HepG2 (cell line): ENCODE results near the gene RIN3. TPM values are rescaled to one million over a fixed set of nuclear protein-coding genes. Genes with fewer than 3 reads are reported as not detected.
A peak's percentile ranks its signal among the peaks of the same experiment; 100 is the strongest.

Experiments used
- AGO1 ChIP-seq: fragments of 200-400 bp; formaldehyde crosslinking; IDR thresholded peaks from 2 replicates; pipeline ENCODE4 v1.6.1; 2017; ENCODE audit warnings: mild to moderate bottlenecking, low read depth, low read length, moderate library complexity; ENCODE audit not compliant: poor library complexity, severe bottlenecking
- ATF7 ChIP-seq, 2 experiments: fragments of 450-650 bp in 1 of 2; sonication (generic) in 1 of 2; formaldehyde crosslinking in 1 of 2; IDR thresholded peaks; 2 replicates each; pipeline versions ENCODE4 v1.4.0 to v1.6.1; 2016 to 2020; ENCODE audit warnings: antibody characterized with exemption in 1 of 2, mild to moderate bottlenecking in 1 of 2, missing genetic modification reagents in 1 of 2
- E2F5 ChIP-seq: sonication (generic); formaldehyde crosslinking; conservative IDR thresholded peaks from 2 replicates; pipeline ENCODE4 v1.4.0; 2020; ENCODE audit warnings: missing genetic modification reagents
- KDM4B ChIP-seq: sonication (generic); formaldehyde crosslinking; IDR thresholded peaks from 2 replicates; pipeline ENCODE4 v1.4.0; 2020; ENCODE audit warnings: missing genetic modification reagents
- MAZ ChIP-seq, 2 experiments: sonication (generic) in 1 of 2; formaldehyde crosslinking in 1 of 2; IDR thresholded peaks; 2 replicates each; pipeline versions ENCODE4 v1.5.0 to v1.6.1; 2012 to 2020; ENCODE audit warnings: low read depth in 2 of 2, mild to moderate bottlenecking in 2 of 2, borderline replicate concordance in 1 of 2, improper control_type of control experiment in 1 of 2, low read length in 1 of 2, missing genetic modification reagents in 1 of 2, moderate library complexity in 1 of 2
- MIXL1 ChIP-seq: IDR thresholded peaks from 2 replicates; pipeline ENCODE4 v1.6.1; 2016
- MYC ChIP-seq: sonication (generic); formaldehyde crosslinking; IDR thresholded peaks from 2 replicates; pipeline ENCODE4 v1.9.0; 2021; ENCODE audit warnings: missing genetic modification reagents, borderline replicate concordance
- PITX1 ChIP-seq: sonication (generic); formaldehyde crosslinking; IDR thresholded peaks from 2 replicates; pipeline ENCODE4 v1.5.1; 2020; ENCODE audit warnings: mild to moderate bottlenecking, missing genetic modification reagents
- SMC3 ChIP-seq: IDR thresholded peaks from 2 replicates; pipeline ENCODE4 v1.6.1; 2011; ENCODE audit warnings: low read length, improper control_type of control experiment
- SOX13 ChIP-seq, 3 experiments: fragments of 450-650 bp in 1 of 3; sonication (generic) in 1 of 3; formaldehyde crosslinking in 1 of 3; IDR thresholded peaks in 2 of 3; conservative IDR thresholded peaks in 1 of 3; 2 replicates each; pipeline versions ENCODE4 v1.5.0 to v1.6.1; 2016 to 2020; ENCODE audit warnings: antibody characterized with exemption in 1 of 3, mild to moderate bottlenecking in 1 of 3, missing compliant biosample characterization in 1 of 3, missing genetic modification reagents in 1 of 3, moderate library complexity in 1 of 3
- SPEN ChIP-seq: sonication (generic); formaldehyde crosslinking; IDR thresholded peaks from 2 replicates; pipeline ENCODE4 v1.5.1; 2020; ENCODE audit warnings: low read depth, mild to moderate bottlenecking, missing genetic modification reagents
- THYN1 ChIP-seq: sonication (generic); formaldehyde crosslinking; IDR thresholded peaks from 2 replicates; pipeline ENCODE4 v1.8.1; 2023; ENCODE audit warnings: low read depth, mild to moderate bottlenecking, moderate library complexity, missing genetic modification reagents, borderline replicate concordance
- XBP1 ChIP-seq: sonication (generic); formaldehyde crosslinking; IDR thresholded peaks from 2 replicates; pipeline ENCODE4 v1.5.0; 2020; ENCODE audit warnings: missing genetic modification reagents
- ZNF362 ChIP-seq: sonication (generic); formaldehyde crosslinking; IDR thresholded peaks from 2 replicates; pipeline ENCODE4 v1.4.0; 2020; ENCODE audit warnings: missing genetic modification reagents, mild to moderate bottlenecking, borderline replicate concordance
- polyA plus RNA-seq, 8 experiments: library from polyadenylated mRNA; depleted of rRNA in 3 of 8; stranded (reverse) in 7 of 8; unstranded in 1 of 8; fragments of >200 nt; fragmentation: Illumina TruSeq in 4 of 8; extraction: Trizol in 4 of 8; gene quantifications; 2 replicates each; pipeline versions ENCODE4 v1.2.1 to v1.2.3, GENCODE V29; 2011 to 2016; ENCODE audit warnings: low read depth in 4 of 8, missing spikeins in 1 of 8, mixed read lengths in 1 of 8; ENCODE audit not compliant: insufficient read depth in 1 of 8
- total RNA-seq, 5 experiments: library from RNA; depleted of rRNA; stranded (reverse); fragments of >200 nt; fragmentation: Illumina TruSeq; extraction: Trizol; gene quantifications; 2 replicates each; pipeline ENCODE4 v1.2.3, GENCODE V29; 2016; ENCODE audit warnings: low read depth in 1 of 5
- TF ChIP-seq, protein P1 (sequence below): sonication (generic); formaldehyde crosslinking; IDR thresholded peaks from 2 replicates; pipeline ENCODE4 v1.5.1; 2020; ENCODE audit warnings: mild to moderate bottlenecking, missing genetic modification reagents, moderate library complexity
- TF ChIP-seq, protein P2 (sequence below): sonication (generic); formaldehyde crosslinking; IDR thresholded peaks from 2 replicates; pipeline ENCODE4 v1.4.0; 2020; ENCODE audit warnings: missing genetic modification reagents
- TF ChIP-seq, protein P3 (sequence below): IDR thresholded peaks from 2 replicates; pipeline ENCODE4 v1.6.1; 2016; ENCODE audit warnings: low read depth

RIN3 gene
- total and polyA plus RNA-seq, 2 of the 13 experiments (the other 11 are each of a cell fraction or from before 2014, with no cell fraction given): 2.3 to 3.6 TPM

- TF ChIP-seq, protein P1, sequence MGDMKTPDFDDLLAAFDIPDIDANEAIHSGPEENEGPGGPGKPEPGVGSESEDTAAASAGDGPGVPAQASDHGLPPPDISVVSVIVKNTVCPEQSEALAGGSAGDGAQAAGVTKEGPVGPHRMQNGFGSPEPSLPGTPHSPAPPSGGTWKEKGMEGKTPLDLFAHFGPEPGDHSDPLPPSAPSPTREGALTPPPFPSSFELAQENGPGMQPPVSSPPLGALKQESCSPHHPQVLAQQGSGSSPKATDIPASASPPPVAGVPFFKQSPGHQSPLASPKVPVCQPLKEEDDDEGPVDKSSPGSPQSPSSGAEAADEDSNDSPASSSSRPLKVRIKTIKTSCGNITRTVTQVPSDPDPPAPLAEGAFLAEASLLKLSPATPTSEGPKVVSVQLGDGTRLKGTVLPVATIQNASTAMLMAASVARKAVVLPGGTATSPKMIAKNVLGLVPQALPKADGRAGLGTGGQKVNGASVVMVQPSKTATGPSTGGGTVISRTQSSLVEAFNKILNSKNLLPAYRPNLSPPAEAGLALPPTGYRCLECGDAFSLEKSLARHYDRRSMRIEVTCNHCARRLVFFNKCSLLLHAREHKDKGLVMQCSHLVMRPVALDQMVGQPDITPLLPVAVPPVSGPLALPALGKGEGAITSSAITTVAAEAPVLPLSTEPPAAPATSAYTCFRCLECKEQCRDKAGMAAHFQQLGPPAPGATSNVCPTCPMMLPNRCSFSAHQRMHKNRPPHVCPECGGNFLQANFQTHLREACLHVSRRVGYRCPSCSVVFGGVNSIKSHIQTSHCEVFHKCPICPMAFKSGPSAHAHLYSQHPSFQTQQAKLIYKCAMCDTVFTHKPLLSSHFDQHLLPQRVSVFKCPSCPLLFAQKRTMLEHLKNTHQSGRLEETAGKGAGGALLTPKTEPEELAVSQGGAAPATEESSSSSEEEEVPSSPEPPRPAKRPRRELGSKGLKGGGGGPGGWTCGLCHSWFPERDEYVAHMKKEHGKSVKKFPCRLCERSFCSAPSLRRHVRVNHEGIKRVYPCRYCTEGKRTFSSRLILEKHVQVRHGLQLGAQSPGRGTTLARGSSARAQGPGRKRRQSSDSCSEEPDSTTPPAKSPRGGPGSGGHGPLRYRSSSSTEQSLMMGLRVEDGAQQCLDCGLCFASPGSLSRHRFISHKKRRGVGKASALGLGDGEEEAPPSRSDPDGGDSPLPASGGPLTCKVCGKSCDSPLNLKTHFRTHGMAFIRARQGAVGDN (CRISPR knock-in tag): peak; percentile 55; the same call in 1 of the 2 replicates
- 0 out of 2 replicates have a peak, but pooled peaks have one; percentile 13 for TF ChIP-seq E2F5 (CRISPR knock-in tag)
- peak; percentile 17; the same call in 1 of the 2 replicates for TF ChIP-seq SPEN
- TF ChIP-seq MAZ (IDR thresholded peaks at IDR 0.05; ENCODE audit: borderline replicate concordance, low read depth, low read length): no peak
- no peak for TF ChIP-seq MAZ (CRISPR knock-in tag; IDR thresholded peaks at IDR 0.05; ENCODE audit: low read depth)
- TF ChIP-seq, protein P2, sequence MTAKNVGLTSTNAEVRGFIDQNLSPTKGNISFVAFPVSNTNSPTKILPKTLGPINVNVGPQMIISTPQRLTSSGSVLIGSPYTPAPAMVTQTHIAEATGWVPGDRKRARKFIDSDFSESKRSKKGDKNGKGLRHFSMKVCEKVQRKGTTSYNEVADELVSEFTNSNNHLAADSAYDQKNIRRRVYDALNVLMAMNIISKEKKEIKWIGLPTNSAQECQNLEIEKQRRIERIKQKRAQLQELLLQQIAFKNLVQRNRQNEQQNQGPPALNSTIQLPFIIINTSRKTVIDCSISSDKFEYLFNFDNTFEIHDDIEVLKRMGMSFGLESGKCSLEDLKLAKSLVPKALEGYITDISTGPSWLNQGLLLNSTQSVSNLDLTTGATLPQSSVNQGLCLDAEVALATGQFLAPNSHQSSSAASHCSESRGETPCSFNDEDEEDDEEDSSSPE (CRISPR knock-in tag): 0 out of 2 replicates have a peak, but pooled peaks have one; percentile 32
- TF ChIP-seq KDM4B: 0 out of 2 replicates have a peak, but pooled peaks have one; percentile 43
- TF ChIP-seq MIXL1 (CRISPR knock-in tag): no peak
- TF ChIP-seq, protein P3, sequence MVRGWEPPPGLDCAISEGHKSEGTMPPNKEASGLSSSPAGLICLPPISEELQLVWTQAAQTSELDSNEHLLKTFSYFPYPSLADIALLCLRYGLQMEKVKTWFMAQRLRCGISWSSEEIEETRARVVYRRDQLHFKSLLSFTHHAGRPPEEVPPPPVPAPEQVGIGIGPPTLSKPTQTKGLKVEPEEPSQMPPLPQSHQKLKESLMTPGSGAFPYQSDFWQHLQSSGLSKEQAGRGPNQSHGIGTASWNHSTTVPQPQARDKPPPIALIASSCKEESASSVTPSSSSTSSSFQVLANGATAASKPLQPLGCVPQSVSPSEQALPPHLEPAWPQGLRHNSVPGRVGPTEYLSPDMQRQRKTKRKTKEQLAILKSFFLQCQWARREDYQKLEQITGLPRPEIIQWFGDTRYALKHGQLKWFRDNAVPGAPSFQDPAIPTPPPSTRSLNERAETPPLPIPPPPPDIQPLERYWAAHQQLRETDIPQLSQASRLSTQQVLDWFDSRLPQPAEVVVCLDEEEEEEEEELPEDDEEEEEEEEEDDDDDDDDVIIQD (CRISPR knock-in tag): no peak
- peak; percentile 36 for TF ChIP-seq AGO1
- no peak for TF ChIP-seq ZNF362 (CRISPR knock-in tag)
- TF ChIP-seq SMC3: peak; percentile 22; the same call in 1 of the 2 replicates
- TF ChIP-seq PITX1 (CRISPR knock-in tag): no peak; the same call in 1 of the 2 replicates
- no peak for TF ChIP-seq THYN1 (CRISPR knock-in tag)
- TF ChIP-seq MYC (CRISPR knock-in tag): no peak
- no peak for TF ChIP-seq ATF7 (IDR thresholded peaks at IDR 0.05)
- TF ChIP-seq ATF7 (CRISPR knock-in tag; IDR thresholded peaks at IDR 0.05): no peak
- no peak for TF ChIP-seq SOX13 (IDR thresholded peaks at IDR 0.05)
- no peak for TF ChIP-seq SOX13 (CRISPR knock-in tag; conservative IDR thresholded peaks at IDR 0.05 in 1 of 2, IDR thresholded peaks at IDR 0.05 in 1 of 2)
- TF ChIP-seq XBP1: no peak
Observed at GRCh38 chr14:92686900-92687427, 173.4 kb downstream of the RIN3 start (continued).
